ENCODE measurements around the gene EXOC4.

- TF ChIP-seq EZH2 (IDR thresholded peaks at IDR 0.05; ENCODE audit: insufficient read depth, poor library complexity, severe bottlenecking), result no peak
- TF ChIP-seq EZH2phosphoT487 (IDR thresholded peaks at IDR 0.05; ENCODE audit: insufficient read depth, low read depth), result no peak
Observed at GRCh38 chr7:134021836-134022235, 769.0 kb downstream of the EXOC4 start.
